Glutamatergic neuron (in vitro differentiated cells): Measurements from ENCODE around the gene PDLIM4. TPM values are rescaled to one million over a fixed set of nuclear protein-coding genes. Genes with fewer than 3 reads are reported as not detected.

Experiments
- DNase-seq: peaks from one replicate; pipeline ENCODE4 v3.0.0; 2022
- H3K27ac Mint-ChIP-seq: one replicate; pipeline ENCODE4 v1.8.0; 2020; ENCODE audit warnings: mild to moderate bottlenecking, mixed read lengths, inconsistent platforms; ENCODE audit not compliant: unreplicated experiment
- H3K27me3 Mint-ChIP-seq: one replicate; pipeline ENCODE4 v1.8.0; 2020; ENCODE audit warnings: mild to moderate bottlenecking, moderate library complexity, mixed read lengths, inconsistent platforms; ENCODE audit not compliant: unreplicated experiment
- H3K36me3 Mint-ChIP-seq: one replicate; pipeline ENCODE4 v1.8.0; 2020; ENCODE audit warnings: mild to moderate bottlenecking, mixed read lengths, inconsistent platforms; ENCODE audit not compliant: unreplicated experiment
- H3K4me1 Mint-ChIP-seq: one replicate; pipeline ENCODE4 v1.8.0; 2020; ENCODE audit warnings: mild to moderate bottlenecking, low read depth, mixed read lengths, inconsistent platforms; ENCODE audit not compliant: unreplicated experiment
- H3K4me3 Mint-ChIP-seq: one replicate; pipeline ENCODE4 v1.8.0; 2020; ENCODE audit warnings: mild to moderate bottlenecking, mixed read lengths, inconsistent platforms; ENCODE audit not compliant: unreplicated experiment
- H3K9me3 Mint-ChIP-seq: one replicate; pipeline ENCODE4 v1.8.0; 2020; ENCODE audit warnings: mild to moderate bottlenecking, moderate library complexity, mixed read lengths, inconsistent platforms; ENCODE audit not compliant: unreplicated experiment
- CTCF ChIP-seq: fragments of 200-600 bp; sonication (generic); IDR thresholded peaks from one replicate; pipeline ENCODE4 v1.5.0; 2021; ENCODE audit not compliant: partially characterized antibody, unreplicated experiment
- microRNA-seq: library from miRNA; unstranded; fragments of <30 nt; microRNA quantifications from one replicate; pipeline ENCODE4, GENCODE V29; 2020; ENCODE audit not compliant: unreplicated experiment
- total RNA-seq: library from RNA; stranded (reverse); fragmentation: NEBNext Ultra II Directional; extraction: Animal tissue kit (Norgen Biotek cat#: 25700); gene quantifications from one replicate; pipeline ENCODE4 v1.2.1, GENCODE V29; 2021; ENCODE audit not compliant: unreplicated experiment

PDLIM4 gene
- total RNA-seq, 1 donor from 2014 or later: 81.6 TPM

- Mint-ChIP-seq H3K36me3 (no peaks in the 10 kb centered on the region), H3K27ac (no peak overlapping the region), H3K27me3 (no peaks in the 10 kb centered on the region), H3K4me3 (no peak overlapping the region), H3K4me1 (no peaks in the 10 kb centered on the region), H3K9me3 (peaks cover 2% of the 10 kb centered on the region)
- TF ChIP-seq CTCF: no peak
- no peak for DNase-seq
Observed at GRCh38 chr5:132321109-132321721, 63.7 kb downstream of the PDLIM4 start.

- H3K4me1 Mint-ChIP-seq: no peaks in the 10 kb centered on the region
- H3K36me3 Mint-ChIP-seq: no peaks in the 10 kb centered on the region
- no peak overlapping the region for H3K27ac Mint-ChIP-seq
- DNase-seq: no peak
- H3K4me3 Mint-ChIP-seq: no peak overlapping the region
- H3K27me3 Mint-ChIP-seq: no peaks in the 10 kb centered on the region
- H3K9me3 Mint-ChIP-seq: peaks cover 2% of the 10 kb centered on the region
- TF ChIP-seq CTCF: no peak
Observed at GRCh38 chr5:132322266-132322665, 64.8 kb downstream of the PDLIM4 start.

Small RNA genes lying within 50 kb of the gene (microRNA-seq; reads per million reads assigned to microRNA genes)
- gene MIR6830: not detected

Other genes with a start within 250 kb of the PDLIM4 start
- gene ACSL6, start 246.0 kb upstream of the PDLIM4 start, total RNA-seq: 8.1 TPM
- gene IL3, start 197.0 kb upstream of the PDLIM4 start, total RNA-seq: not detected
- gene CSF2, start 183.9 kb upstream of the PDLIM4 start, total RNA-seq: not detected
- 26.6 TPM for gene P4HA2, start 29.8 kb upstream of the PDLIM4 start, total RNA-seq
- gene SLC22A4, start 36.7 kb downstream of the PDLIM4 start, total RNA-seq: 0.37 TPM
- gene SLC22A5, start 112.0 kb downstream of the PDLIM4 start, total RNA-seq: 0.81 TPM
- 2.8 TPM for gene IRF1, start 233.1 kb downstream of the PDLIM4 start, total RNA-seq